ENCODE measurements around the gene FAM3A.
"Not testable (repeated sequence)": the region's sequence is repeated elsewhere in the genome, so short reads cannot be mapped to it uniquely, and the experiment has no call there.

The FAM3A gene

DNA sequence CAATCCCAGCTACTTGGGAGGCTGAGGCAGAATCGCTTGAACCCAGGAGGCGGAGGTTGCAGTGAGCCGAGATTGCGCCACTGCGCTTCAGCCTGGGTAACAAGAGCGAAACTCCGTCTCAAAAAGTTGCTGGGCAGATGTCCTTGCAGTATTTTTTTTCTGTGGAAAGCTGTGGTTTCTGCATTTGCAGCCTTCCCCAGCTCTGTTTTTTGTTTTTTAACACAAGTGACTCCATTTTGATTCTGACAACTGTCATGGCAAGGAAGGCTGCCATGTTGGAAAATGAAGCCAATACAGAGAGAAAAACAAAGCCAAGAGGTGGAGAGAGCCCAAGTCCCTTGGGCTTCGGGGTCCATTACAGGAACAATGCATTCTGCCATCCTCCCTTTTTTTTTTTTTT is 13.9 kb downstream of the FAM3A start:
- no peak overlapping the region for H3K4me3 ChIP-seq (ENCODE audit: low read length)
- no peaks in the 10 kb centered on the region for H3K79me2 ChIP-seq (ENCODE audit: control insufficient read depth, low read length)
- peaks cover 14% of the 10 kb centered on the region for H3F3A ChIP-seq (ENCODE audit: control insufficient read depth, insufficient read depth)
- H4K20me1 ChIP-seq (ENCODE audit: control insufficient read depth, insufficient read depth, low read depth, low read length): no peaks in the 10 kb centered on the region
- no peaks in the 10 kb centered on the region for H3K27me3 ChIP-seq (ENCODE audit: control insufficient read depth, low read length)
- no peaks in the 10 kb centered on the region for H3K9me2 ChIP-seq (replicated peaks; ENCODE audit: control insufficient read depth, low read length)
- peaks cover 7% of the 10 kb centered on the region; the same call in 1 of the 2 replicates for H3K36me3 ChIP-seq (ENCODE audit: control insufficient read depth, low read length)
- no peak overlapping the region for H3K4me2 ChIP-seq (ENCODE audit: low read length)
- H3K9me3 ChIP-seq (ENCODE audit: control insufficient read depth, insufficient read depth, low read length): no peaks in the 10 kb centered on the region
- TF ChIP-seq CTCF (IDR thresholded peaks at IDR 0.05; ENCODE audit: low read depth, low read length, poor library complexity, severe bottlenecking): no peak
- no peak for TF ChIP-seq EZH2phosphoT487 (IDR thresholded peaks at IDR 0.05; ENCODE audit: borderline replicate concordance, low read length)
- no peak overlapping the region for H3K27ac ChIP-seq (ENCODE audit: low read depth, low read length)
- H3K4me1 ChIP-seq (ENCODE audit: control insufficient read depth, low read length): peaks cover 38% of the 10 kb centered on the region

DNA sequence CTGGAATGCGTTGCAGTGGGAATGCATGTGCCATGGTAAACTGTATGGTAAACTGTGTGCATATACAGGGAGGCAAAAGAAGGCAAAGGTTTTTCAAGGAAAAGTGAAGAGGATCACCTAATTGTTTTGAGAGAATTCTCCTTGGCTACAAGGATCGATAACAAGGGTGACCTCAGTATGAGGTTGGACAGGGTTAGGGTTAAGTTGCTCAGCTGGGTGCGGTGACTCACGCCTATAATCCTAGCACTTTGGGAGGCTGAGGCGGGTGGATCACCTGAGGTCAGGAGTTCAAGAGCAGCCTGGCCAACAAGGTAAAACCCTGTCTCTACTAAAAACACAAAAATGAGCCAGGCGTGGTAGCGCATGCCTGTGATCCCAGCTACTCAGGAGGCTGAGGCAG is 14.6 kb downstream of the FAM3A start:
- H3K4me2 ChIP-seq (ENCODE audit: low read length); H3K9me3 ChIP-seq (ENCODE audit: control insufficient read depth, insufficient read depth, low read length); H3K36me3 ChIP-seq (ENCODE audit: control insufficient read depth, low read length); H3K4me3 ChIP-seq (ENCODE audit: low read length); H4K20me1 ChIP-seq (ENCODE audit: control insufficient read depth, insufficient read depth, low read depth, low read length); H3K27ac ChIP-seq (ENCODE audit: low read depth, low read length); H3K79me2 ChIP-seq (ENCODE audit: control insufficient read depth, low read length); H3K9me2 ChIP-seq (replicated peaks; ENCODE audit: control insufficient read depth, low read length); H3K27me3 ChIP-seq (ENCODE audit: control insufficient read depth, low read length): not testable (repeated sequence)
- Histone ChIP-seq H3F3A (ENCODE audit: control insufficient read depth, insufficient read depth) (peaks cover 17% of the 10 kb centered on the region), H3K4me1 (ENCODE audit: control insufficient read depth, low read length) (peaks cover 44% of the 10 kb centered on the region)

DNA sequence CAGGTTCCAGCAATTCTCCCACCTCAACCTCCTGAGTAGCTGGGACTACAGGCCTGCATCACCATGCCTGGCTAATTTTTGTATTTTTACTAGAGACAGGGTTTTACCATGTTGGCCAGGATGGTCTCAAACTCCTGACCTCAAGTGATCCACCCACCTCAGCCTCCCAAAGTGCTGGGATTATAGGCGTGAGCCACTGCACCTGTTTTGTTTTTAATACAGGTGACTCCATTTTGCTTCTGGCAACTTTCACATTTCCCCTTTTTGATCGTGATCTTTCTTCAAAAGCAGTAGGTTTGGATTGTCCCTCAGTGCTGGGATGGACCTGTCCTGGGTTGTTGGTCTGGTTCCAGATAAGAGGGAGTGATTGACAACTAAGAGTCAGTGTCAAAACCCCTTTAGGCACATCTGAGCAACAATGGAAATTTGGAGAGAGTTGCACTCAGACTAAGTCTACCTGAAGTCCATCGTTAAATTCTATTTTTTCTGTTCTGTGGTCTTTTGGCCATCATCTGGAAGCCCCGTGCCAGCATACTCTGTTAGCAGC is 19.4 kb downstream of the FAM3A start:
- not testable (repeated sequence) for H3K27me3 ChIP-seq (ENCODE audit: control insufficient read depth, low read length)

DNA sequence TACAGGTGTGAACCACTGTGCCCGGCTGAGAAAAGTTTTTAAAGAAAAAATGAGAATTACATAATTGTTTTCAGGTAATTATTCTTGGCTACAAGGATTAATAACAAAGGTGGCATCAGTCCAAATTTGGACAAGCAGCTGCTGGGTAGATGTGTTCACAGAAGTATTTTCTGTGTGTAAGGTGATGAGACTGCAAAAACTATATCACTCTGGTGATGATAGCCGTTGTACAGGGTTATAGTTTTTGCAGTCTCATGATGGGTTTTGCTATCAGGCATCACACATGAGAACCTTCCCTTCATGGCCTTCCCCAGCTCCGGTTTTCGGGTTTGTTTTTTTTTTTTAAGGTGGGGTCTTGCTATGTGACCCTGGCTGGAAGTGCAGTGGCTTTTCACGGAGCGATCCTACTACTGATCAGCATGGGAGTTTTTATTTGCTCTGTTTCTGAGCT is 20.5 kb downstream of the FAM3A start:
- no peaks in the 10 kb centered on the region for H4K20me1 ChIP-seq (ENCODE audit: control insufficient read depth, insufficient read depth, low read depth, low read length)
- no peaks in the 10 kb centered on the region for H3K36me3 ChIP-seq (ENCODE audit: control insufficient read depth, low read length)
- H3K4me1 ChIP-seq (ENCODE audit: control insufficient read depth, low read length): peaks cover 62% of the 10 kb centered on the region
- no peaks in the 10 kb centered on the region for H3K9me3 ChIP-seq (ENCODE audit: control insufficient read depth, insufficient read depth, low read length)
- no peaks in the 10 kb centered on the region for H3K27me3 ChIP-seq (ENCODE audit: control insufficient read depth, low read length)
- peak overlapping the region; percentile 89; the same call in 1 of the 2 replicates for H3K27ac ChIP-seq (ENCODE audit: low read depth, low read length)
- H3K4me2 ChIP-seq (ENCODE audit: low read length): peak overlapping the region; percentile 41
- TF ChIP-seq EZH2phosphoT487 (IDR thresholded peaks at IDR 0.05; ENCODE audit: borderline replicate concordance, low read length): no peak
- no peak for TF ChIP-seq CTCF (IDR thresholded peaks at IDR 0.05; ENCODE audit: low read depth, low read length, poor library complexity, severe bottlenecking)
- H3K79me2 ChIP-seq (ENCODE audit: control insufficient read depth, low read length): no peaks in the 10 kb centered on the region
- H3K9me2 ChIP-seq (replicated peaks; ENCODE audit: control insufficient read depth, low read length): no peaks in the 10 kb centered on the region
- H3F3A ChIP-seq (ENCODE audit: control insufficient read depth, insufficient read depth): peaks cover 17% of the 10 kb centered on the region
- 0 out of 2 replicates have a peak overlapping the region, but pooled peaks have one; percentile 15 for H3K4me3 ChIP-seq (ENCODE audit: low read length)

More for the DNA sequence above, 19.4 kb downstream of the FAM3A start:
- peaks cover 58% of the 10 kb centered on the region for H3K4me1 ChIP-seq (ENCODE audit: control insufficient read depth, low read length)
- H3K27ac ChIP-seq (ENCODE audit: low read depth, low read length): peak overlapping the region; percentile 89
- H3K79me2 ChIP-seq (ENCODE audit: control insufficient read depth, low read length); H3K36me3 ChIP-seq (ENCODE audit: control insufficient read depth, low read length); H3K9me2 ChIP-seq (replicated peaks; ENCODE audit: control insufficient read depth, low read length); H4K20me1 ChIP-seq (ENCODE audit: control insufficient read depth, insufficient read depth, low read depth, low read length); H3K9me3 ChIP-seq (ENCODE audit: control insufficient read depth, insufficient read depth, low read length): not testable (repeated sequence)
- H3K4me3 ChIP-seq (ENCODE audit: low read length): peak overlapping the region; percentile 44
- peaks cover 17% of the 10 kb centered on the region for H3F3A ChIP-seq (ENCODE audit: control insufficient read depth, insufficient read depth)
- peak overlapping the region; percentile 66 for H3K4me2 ChIP-seq (ENCODE audit: low read length)

Measured in DOHH2 (cell line).